ENCODE data around the gene SNX33.
"Not testable (repeated sequence)": the region's sequence is repeated elsewhere in the genome, so short reads cannot be mapped to it uniquely, and the experiment has no call there.

Gene SNX33

GRCh38 chr15:75663931-75664421, 16.3 kb downstream of the SNX33 start:
- DNase-seq, result no peak

GRCh38 chr15:75666823-75667501, 19.2 kb downstream of the SNX33 start:
- peak; percentile 68 for DNase-seq

- DNase-seq, result no peak
Observed at GRCh38 chr15:75669191-75669878, 21.6 kb downstream of the SNX33 start.

GRCh38 chr15:75669879-75670212, 22.1 kb downstream of the SNX33 start:
- no peak for DNase-seq

GRCh38 chr15:75671730-75672602, 24.3 kb downstream of the SNX33 start:
- DNase-seq, result no peak

- no peak for DNase-seq
Observed at GRCh38 chr15:75672646-75673425, 25.1 kb downstream of the SNX33 start.

- no peak for DNase-seq
Observed at GRCh38 chr15:75673426-75674235, 25.9 kb downstream of the SNX33 start.

GRCh38 chr15:75674366-75674765, 26.7 kb downstream of the SNX33 start:
- DNase-seq, result no peak

GRCh38 chr15:75675579-75676404, 28.1 kb downstream of the SNX33 start:
- no peak for DNase-seq

GRCh38 chr15:75676688-75677464, 29.2 kb downstream of the SNX33 start:
- no peak for DNase-seq

GRCh38 chr15:75677465-75678323, 30.0 kb downstream of the SNX33 start:
- DNase-seq, result no peak

- DNase-seq, result not testable (repeated sequence)
Observed at GRCh38 chr15:75678324-75678690, 30.6 kb downstream of the SNX33 start.

GRCh38 chr15:75680007-75680789, 32.5 kb downstream of the SNX33 start:
- DNase-seq, result no peak

GRCh38 chr15:75682181-75683135, 34.7 kb downstream of the SNX33 start:
- no peak for DNase-seq

- DNase-seq, result peak; percentile 70
Observed at GRCh38 chr15:75683646-75684312, 36.1 kb downstream of the SNX33 start.

- no peak for DNase-seq
Observed at GRCh38 chr15:75684648-75685047, 36.9 kb downstream of the SNX33 start.

- DNase-seq, result no peak
Observed at GRCh38 chr15:75685195-75685594, 37.5 kb downstream of the SNX33 start.
